Stimulated activated CD4-positive, alpha-beta T cell treated with anti-CD3 and anti-CD28 coated beads, Interleukin-2, amount 100 ng/mL, for 48 hours (primary cell): ENCODE data around the gene SLC26A5.
"Not testable (repeated sequence)": the region's sequence is repeated elsewhere in the genome, so short reads cannot be mapped to it uniquely, and the experiment has no call there.

ENCODE experiments used
- DNase-seq, 2 donors: peaks; one replicate each; pipeline ENCODE4 v3.0.0-alpha.2; 2020

SLC26A5 gene

GRCh38 chr7:103446049-103446520 lies at the start of gene SLC26A5:
TSS of gene SLC26A5 (minus strand) at chr7:103446207. CDS start at chr7:103421514, 24,693 bp downstream.
- peak in 1 of 2 donors; percentile 9 for DNase-seq

GRCh38 chr7:103487419-103487818 lies 41.4 kb upstream of the SLC26A5 start:
- no peak for DNase-seq

- DNase-seq = not testable (repeated sequence)
These were observed 40.9 kb upstream of the SLC26A5 start for GRCh38 chr7:103486873-103487272.

- DNase-seq = no peak
These were observed 34.8 kb upstream of the SLC26A5 start for GRCh38 chr7:103480771-103481170.

GRCh38 chr7:103474956-103475355 lies 28.9 kb upstream of the SLC26A5 start:
- no peak for DNase-seq

GRCh38 chr7:103469095-103469948 lies 23.3 kb upstream of the SLC26A5 start:
- no peak for DNase-seq

- no peak for DNase-seq
These were observed 20.8 kb upstream of the SLC26A5 start for GRCh38 chr7:103466814-103467213.

GRCh38 chr7:103462358-103462757 lies 16.4 kb upstream of the SLC26A5 start:
- no peak for DNase-seq

GRCh38 chr7:103447073-103447960 lies 1.3 kb upstream of the SLC26A5 start:
- DNase-seq = peak; percentile 20 to 31

- DNase-seq = no peak
These were observed 569 bp downstream of the SLC26A5 start for GRCh38 chr7:103445228-103446048.

- no peak for DNase-seq
These were observed 6.3 kb downstream of the SLC26A5 start for GRCh38 chr7:103439661-103440060.

GRCh38 chr7:103437623-103438022 lies 8.4 kb downstream of the SLC26A5 start:
- DNase-seq = no peak

GRCh38 chr7:103432712-103433111 lies 13.3 kb downstream of the SLC26A5 start:
- no peak for DNase-seq

GRCh38 chr7:103425177-103425576 lies 20.8 kb downstream of the SLC26A5 start:
- DNase-seq = no peak

- no peak for DNase-seq
These were observed 22.4 kb downstream of the SLC26A5 start for GRCh38 chr7:103423467-103424179.

- no peak for DNase-seq
These were observed 25.1 kb downstream of the SLC26A5 start for GRCh38 chr7:103420857-103421384.

- DNase-seq = no peak
These were observed 27.8 kb downstream of the SLC26A5 start for GRCh38 chr7:103418241-103418640.

GRCh38 chr7:103413407-103413806 lies 32.6 kb downstream of the SLC26A5 start:
- no peak for DNase-seq

- DNase-seq = no peak
These were observed 33.9 kb downstream of the SLC26A5 start for GRCh38 chr7:103412151-103412550.

GRCh38 chr7:103405789-103406613 lies 40.0 kb downstream of the SLC26A5 start:
- not testable (repeated sequence) for DNase-seq

- DNase-seq = not testable (repeated sequence)
These were observed 46.3 kb downstream of the SLC26A5 start for GRCh38 chr7:103399687-103400086.
